Stimulated activated CD4-positive, alpha-beta T cell treated with anti-CD3 and anti-CD28 coated beads, TNF-alpha, amount 100 ng/mL, for 24 hours (primary cell): ENCODE measurements around the gene PCIF1.
"Not testable (repeated sequence)": the region's sequence is repeated elsewhere in the genome, so short reads cannot be mapped to it uniquely, and the experiment has no call there.

Experiments used
- DNase-seq, 3 experiments: peaks; one replicate each; pipeline ENCODE4 v3.0.0-alpha.2; 2020; ENCODE audit warnings: low read depth in 3 of 3

Gene PCIF1

DNA sequence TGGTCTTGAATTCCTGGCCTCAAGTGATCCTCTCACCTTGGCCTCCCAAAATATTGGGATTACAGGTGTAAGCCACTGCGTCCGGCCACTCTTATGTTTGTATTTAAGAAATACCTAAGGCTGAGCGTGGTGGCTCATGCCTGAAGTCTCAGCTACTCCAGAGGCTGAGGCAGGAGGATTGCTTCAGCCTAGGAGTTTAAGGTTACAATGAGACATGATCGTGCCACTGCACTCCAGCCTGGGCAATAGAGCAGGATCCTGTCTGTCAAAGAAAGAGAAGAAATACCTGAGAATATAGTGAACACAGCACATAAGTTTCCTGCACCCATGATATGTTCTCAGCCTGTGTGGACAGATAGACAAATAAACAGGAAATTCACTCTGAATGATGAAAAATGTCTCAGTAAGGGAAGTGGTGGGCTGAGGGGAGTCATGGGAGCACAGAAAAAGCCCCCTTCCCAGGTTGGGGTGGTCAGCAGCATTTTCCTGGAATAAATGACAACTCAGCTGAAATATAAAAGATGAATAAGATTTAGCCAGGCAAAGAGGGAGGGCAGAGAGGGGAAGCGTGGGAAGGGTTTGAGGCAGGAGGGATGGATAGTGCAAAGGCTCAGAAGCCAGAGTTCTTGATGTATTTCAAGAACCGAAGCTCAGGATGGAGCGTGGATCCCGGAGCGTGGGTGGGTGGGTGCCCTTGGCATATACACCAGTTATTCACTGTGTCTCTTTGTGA, 60.4 kb downstream of the PCIF1 start:
- no peak for DNase-seq

DNA sequence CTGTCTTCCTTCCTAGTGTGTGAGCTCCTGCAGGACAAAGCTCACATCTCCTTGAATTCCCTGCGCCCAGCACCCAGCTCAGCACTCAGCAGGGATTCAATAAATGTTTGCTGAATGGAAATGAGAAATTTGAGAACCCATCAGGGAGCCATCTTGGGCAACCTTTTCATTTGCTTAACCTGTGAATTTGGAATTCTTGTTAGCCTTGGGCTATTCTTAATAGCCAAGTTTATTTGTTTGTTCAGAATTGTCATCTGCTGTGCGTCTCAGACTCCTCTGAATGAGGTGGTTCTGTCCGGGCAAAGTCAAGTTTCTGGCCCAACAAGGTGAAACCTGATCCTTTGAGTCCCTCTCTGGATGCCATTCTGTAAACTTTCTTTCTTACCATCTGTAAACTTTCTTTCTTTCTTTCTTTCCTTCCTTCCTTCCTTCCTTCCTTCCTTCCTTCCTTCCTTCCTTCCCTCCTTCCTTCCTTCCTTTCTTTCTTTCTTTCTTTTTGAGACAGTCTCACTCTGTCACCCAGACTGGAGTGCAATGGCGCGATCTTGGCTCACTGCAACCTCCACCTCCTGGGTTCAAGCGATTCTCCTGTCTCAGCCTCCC, 61.1 kb downstream of the PCIF1 start:
- DNase-seq, result not testable (repeated sequence)

DNA sequence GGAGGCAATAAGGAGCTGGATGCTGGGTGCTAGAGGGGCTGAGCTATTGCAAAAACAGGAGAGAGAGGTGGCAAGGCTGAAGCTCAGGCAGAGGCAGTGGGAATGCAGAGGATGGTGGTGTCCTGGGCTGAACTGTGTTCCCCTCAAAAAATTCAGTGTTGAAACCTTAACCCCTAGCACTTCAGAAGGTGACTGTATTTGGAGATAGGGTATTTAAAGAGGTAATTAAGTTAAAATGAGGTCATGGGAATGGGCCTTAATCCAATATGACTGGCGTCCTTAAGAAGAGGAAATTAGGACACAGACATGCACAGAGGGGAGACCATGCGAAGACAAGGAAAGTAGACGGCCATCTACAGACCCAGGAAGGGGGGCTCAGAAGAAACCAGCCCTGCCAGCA, 62.7 kb downstream of the PCIF1 start:
- DNase-seq, result no peak
